Activated B cell treated with CpG ODN at 0.5 μM for 24 hours (primary cell): Measurements from ENCODE around the gene TIGAR. TPM values are rescaled to one million over a fixed set of nuclear protein-coding genes. Genes with fewer than 3 reads are reported as not detected.
A peak's percentile ranks its signal among the peaks of the same experiment; 100 is the strongest.

Experiments
- ATAC-seq: fragments of 200-7000 bp; cut with Tn5 transposase; one replicate; pipeline ENCODE4 v1.10.0; 2021; ENCODE audit warnings: low read depth, mild to moderate bottlenecking, moderate library complexity
- CTCF ChIA-PET: fragments of 350-600 bp; sonication (Branson Sonifier 250); formaldehyde crosslinking; loops from one replicate; lab custom pipeline; 2021; ENCODE audit warnings: antibody characterized with exemption; lab: Charles Lee
- POLR2A ChIA-PET: fragments of 350-600 bp; sonication (Branson Sonifier 250); formaldehyde crosslinking; loops from one replicate; lab custom pipeline; 2021; ENCODE audit warnings: antibody characterized with exemption; lab: Charles Lee
- DNase-seq: peaks from one replicate; pipeline ENCODE4 v3.0.0; 2022
- H3K27ac Mint-ChIP-seq: one replicate; pipeline ENCODE4 v1.8.0; 2020; ENCODE audit warnings: mixed read lengths
- H3K27me3 Mint-ChIP-seq: one replicate; pipeline ENCODE4 v1.8.0; 2021; ENCODE audit warnings: mixed read lengths
- H3K36me3 Mint-ChIP-seq: one replicate; pipeline ENCODE4 v1.8.0; 2021; ENCODE audit warnings: low read depth, mixed read lengths
- H3K4me1 Mint-ChIP-seq: one replicate; pipeline ENCODE4 v1.8.0; 2021; ENCODE audit warnings: mixed read lengths
- H3K4me3 Mint-ChIP-seq: one replicate; pipeline ENCODE4 v1.8.0; 2020; ENCODE audit warnings: mild to moderate bottlenecking, mixed read lengths
- H3K9me3 Mint-ChIP-seq: one replicate; pipeline ENCODE4 v1.8.0; 2020; ENCODE audit warnings: mixed read lengths
- intact Hi-C: fragments of 100-400 bp; cut with micrococcal nuclease; formaldehyde crosslinking; loops from one replicate; pipeline ENCODE4 v1.15.1; 2024
- total RNA-seq: library from RNA; stranded (reverse); gene quantifications from 2 replicates; pipeline ENCODE4 v1.2.3, GENCODE V29; 2022
- TF ChIP-seq, protein P1 (sequence below): fragments of 200-600 bp; IDR thresholded peaks from one replicate; pipeline ENCODE4 v1.8.0; 2022; ENCODE audit warnings: antibody characterized with exemption, mild to moderate bottlenecking

The TIGAR gene
- total RNA-seq, 1 donor from 2014 or later, result 10.2 TPM

DNA sequence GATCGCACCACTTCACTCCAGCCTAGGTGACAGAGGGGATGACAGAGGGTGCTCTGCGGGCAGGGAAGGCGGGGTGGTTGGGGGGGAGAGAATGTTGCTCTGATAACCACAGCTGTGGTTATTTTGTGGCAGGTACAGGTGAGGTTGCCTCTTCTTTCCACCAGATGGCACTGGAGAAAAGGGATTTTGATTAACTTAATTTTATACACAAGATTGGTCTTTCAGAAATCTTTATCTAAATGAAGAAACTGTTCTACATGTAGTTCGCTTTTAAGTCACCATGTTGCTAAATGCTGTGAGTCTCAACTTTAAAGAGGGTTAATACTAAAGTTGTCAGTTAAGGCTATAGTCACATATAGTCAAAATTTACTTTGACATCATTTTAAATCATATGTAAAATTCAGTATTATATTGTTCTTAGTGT lies 32.8 kb downstream of the TIGAR start:
- no peaks in the 10 kb centered on the region for H3K27me3 Mint-ChIP-seq
- ATAC-seq (peak; percentile 54), DNase-seq (no peak)
- no peaks in the 10 kb centered on the region for H3K4me1 Mint-ChIP-seq
- no peak overlapping the region for H3K27ac Mint-ChIP-seq
- CTCF ChIA-PET, result no interaction called here
- POLR2A ChIA-PET, result no interaction called here
- H3K9me3 Mint-ChIP-seq, result no peaks in the 10 kb centered on the region
- H3K4me3 Mint-ChIP-seq, result no peak overlapping the region
- TF ChIP-seq, protein P1, sequence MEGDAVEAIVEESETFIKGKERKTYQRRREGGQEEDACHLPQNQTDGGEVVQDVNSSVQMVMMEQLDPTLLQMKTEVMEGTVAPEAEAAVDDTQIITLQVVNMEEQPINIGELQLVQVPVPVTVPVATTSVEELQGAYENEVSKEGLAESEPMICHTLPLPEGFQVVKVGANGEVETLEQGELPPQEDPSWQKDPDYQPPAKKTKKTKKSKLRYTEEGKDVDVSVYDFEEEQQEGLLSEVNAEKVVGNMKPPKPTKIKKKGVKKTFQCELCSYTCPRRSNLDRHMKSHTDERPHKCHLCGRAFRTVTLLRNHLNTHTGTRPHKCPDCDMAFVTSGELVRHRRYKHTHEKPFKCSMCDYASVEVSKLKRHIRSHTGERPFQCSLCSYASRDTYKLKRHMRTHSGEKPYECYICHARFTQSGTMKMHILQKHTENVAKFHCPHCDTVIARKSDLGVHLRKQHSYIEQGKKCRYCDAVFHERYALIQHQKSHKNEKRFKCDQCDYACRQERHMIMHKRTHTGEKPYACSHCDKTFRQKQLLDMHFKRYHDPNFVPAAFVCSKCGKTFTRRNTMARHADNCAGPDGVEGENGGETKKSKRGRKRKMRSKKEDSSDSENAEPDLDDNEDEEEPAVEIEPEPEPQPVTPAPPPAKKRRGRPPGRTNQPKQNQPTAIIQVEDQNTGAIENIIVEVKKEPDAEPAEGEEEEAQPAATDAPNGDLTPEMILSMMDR, result no peak
- intact Hi-C loops, result loop anchor here (5.0 to 10.0 kb wide), 3 partner anchors 174 to 651 kb away; no protein-coding TSS in a partner anchor
- peaks cover 40% of the 10 kb centered on the region for H3K36me3 Mint-ChIP-seq

DNA sequence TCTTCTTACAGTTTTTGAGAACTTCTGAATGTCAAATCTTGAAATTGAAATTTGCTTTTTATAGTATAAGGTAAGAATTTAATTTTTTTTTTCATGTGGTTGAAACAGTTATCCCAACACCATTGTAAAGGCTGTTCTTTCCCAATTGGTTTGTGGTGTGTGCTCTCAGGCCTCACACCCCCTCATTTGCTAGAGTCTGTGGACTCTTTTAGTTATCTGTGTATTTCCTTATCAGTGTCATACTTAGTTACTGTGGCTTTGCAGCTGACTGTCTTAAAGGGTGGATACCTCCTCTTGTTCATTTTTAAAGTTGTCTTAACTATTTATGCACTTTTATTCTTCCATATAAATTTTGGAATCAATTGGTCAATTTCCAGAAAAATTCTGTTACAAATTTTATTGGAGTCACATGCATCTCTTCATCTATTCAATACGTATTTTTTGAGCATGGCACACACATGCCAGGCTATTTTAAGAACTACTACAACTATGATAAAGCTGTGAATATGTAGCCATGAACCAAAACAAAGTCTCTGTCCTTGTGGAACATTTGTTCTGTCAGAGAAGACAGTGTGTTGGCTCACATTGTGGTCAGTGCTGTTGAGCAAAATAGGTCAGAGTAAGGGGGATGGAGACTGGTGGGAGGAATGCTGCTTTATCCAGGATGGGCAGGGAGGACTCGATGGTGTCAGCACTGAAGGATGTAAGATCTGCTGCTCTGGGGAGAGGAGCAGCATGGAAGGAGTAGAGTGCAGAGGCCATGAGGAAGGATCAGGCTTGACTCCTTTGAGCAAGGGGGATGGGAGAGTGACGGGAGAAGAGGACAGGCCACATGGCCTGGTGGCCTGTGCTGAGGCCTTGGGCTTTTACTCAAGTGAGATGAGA lies 34.4 kb downstream of the TIGAR start:
- Mint-ChIP-seq H3K4me1 (no peaks in the 10 kb centered on the region), H3K9me3 (peaks cover 5% of the 10 kb centered on the region), H3K36me3 (peaks cover 26% of the 10 kb centered on the region), H3K27me3 (no peaks in the 10 kb centered on the region), H3K4me3 (no peak overlapping the region), H3K27ac (no peak overlapping the region)
- intact Hi-C loops, result loop anchor here (10.0 kb wide), 1 partner anchor 649 kb away; no protein-coding TSS in a partner anchor
- TF ChIP-seq, protein P1, result no peak
- POLR2A ChIA-PET, result no interaction called here
- CTCF ChIA-PET, result interaction anchor here (0.7 kb wide), 1 partner anchor 848 kb away, joined by 3 read pairs; no protein-coding TSS in a partner anchor
- ATAC-seq, result no peak
- DNase-seq, result no peak

DNA sequence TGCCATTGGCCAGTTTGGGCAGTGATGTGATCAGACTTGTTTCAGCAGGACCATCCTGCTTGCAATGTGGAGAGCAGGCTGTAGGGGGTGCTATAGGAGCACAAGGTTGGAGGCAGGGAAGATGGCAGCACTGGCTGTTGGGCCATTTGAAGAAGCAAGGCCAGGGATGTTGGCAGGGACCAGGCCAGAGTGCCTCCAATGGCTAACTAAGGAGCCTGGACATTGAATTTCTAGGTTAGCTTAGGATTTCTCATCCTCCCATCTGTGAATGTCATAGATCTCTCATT lies 35.0 kb downstream of the TIGAR start:
- no peaks in the 10 kb centered on the region for H3K27me3 Mint-ChIP-seq
- peaks cover 22% of the 10 kb centered on the region for H3K36me3 Mint-ChIP-seq
- DNase-seq (no peak), ATAC-seq (no peak)
- H3K27ac Mint-ChIP-seq, result no peak overlapping the region
- CTCF ChIA-PET, result no interaction called here
- no peaks in the 10 kb centered on the region for H3K4me1 Mint-ChIP-seq
- TF ChIP-seq, protein P1, result no peak
- H3K9me3 Mint-ChIP-seq, result peaks cover 5% of the 10 kb centered on the region
- no peak overlapping the region for H3K4me3 Mint-ChIP-seq
- POLR2A ChIA-PET, result no interaction called here
- intact Hi-C loops, result loop anchor here (10.0 kb wide), 1 partner anchor 649 kb away; no protein-coding TSS in a partner anchor

DNA sequence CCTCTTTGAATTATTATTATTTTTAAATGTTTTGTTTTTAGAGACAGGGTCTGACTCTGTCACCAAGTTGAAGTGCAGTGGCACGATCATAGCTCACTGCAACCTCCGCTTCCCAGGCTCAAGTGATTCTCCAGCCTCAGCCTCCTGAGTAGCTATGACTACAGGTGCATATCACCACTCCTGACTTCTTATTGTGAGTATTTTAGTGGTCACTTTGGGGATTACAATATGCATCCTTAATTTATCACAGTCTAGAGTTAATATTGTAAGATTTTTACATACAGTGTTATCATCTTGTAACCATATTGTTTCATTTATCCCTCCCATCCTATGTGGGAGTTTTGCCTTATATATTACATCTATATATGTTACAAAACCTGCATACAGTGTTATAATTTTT lies 45.1 kb downstream of the TIGAR start:
- H3K4me3 Mint-ChIP-seq, result no peak overlapping the region
- ChIA-PET POLR2A (no interaction called here), CTCF (no interaction called here)
- H3K27ac Mint-ChIP-seq, result no peak overlapping the region
- intact Hi-C loops, result no loop called here
- no peaks in the 10 kb centered on the region for H3K9me3 Mint-ChIP-seq
- DNase-seq (no peak), ATAC-seq (no peak)
- H3K27me3 Mint-ChIP-seq, result peaks cover 22% of the 10 kb centered on the region
- H3K4me1 Mint-ChIP-seq, result no peaks in the 10 kb centered on the region
- TF ChIP-seq, protein P1, result no peak
- no peaks in the 10 kb centered on the region for H3K36me3 Mint-ChIP-seq

DNA sequence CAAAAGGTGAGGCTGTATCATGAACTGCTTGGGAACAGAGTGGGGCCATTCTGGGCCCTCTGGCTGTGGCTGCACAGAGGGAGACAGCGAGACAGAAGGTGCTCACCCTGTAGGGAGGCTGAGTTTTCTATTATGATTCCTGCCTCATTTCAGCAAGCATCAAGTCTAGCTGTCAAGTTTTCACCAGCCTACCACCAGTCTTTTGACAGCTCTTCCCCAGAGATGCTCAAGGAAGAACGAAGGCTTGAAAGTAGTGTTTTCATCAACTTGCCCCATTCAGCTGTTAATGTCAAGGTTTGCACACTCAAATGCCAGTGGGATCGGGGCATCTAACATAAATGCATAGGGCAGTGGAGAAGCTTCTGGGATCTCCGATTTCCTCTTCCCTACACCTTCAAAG lies 48.5 kb downstream of the TIGAR start:
- TF ChIP-seq, protein P1, result no peak
- DNase-seq (no peak), ATAC-seq (no peak)
- no peaks in the 10 kb centered on the region for H3K36me3 Mint-ChIP-seq
- ChIA-PET CTCF (no interaction called here), POLR2A (interaction anchor here (0.6 kb wide), 1 partner anchor 1061 kb away, joined by 3 read pairs; no protein-coding TSS in a partner anchor)
- intact Hi-C loops, result no loop called here
- H3K4me3 Mint-ChIP-seq, result no peak overlapping the region
- H3K27ac Mint-ChIP-seq, result no peak overlapping the region
- peaks cover 32% of the 10 kb centered on the region for H3K27me3 Mint-ChIP-seq
- H3K9me3 Mint-ChIP-seq, result no peaks in the 10 kb centered on the region
- H3K4me1 Mint-ChIP-seq, result no peaks in the 10 kb centered on the region
